GM19099 (cell line): Measurements from ENCODE around the gene TRPM3.

ENCODE experiments used
- POLR2A ChIP-seq: IDR thresholded peaks from 3 replicates; pipeline ENCODE4 v1.6.1; 2011; ENCODE audit warnings: low read depth; ENCODE audit not compliant: insufficient read length; ENCODE audit errors: extremely low read depth

The TRPM3 gene

DNA sequence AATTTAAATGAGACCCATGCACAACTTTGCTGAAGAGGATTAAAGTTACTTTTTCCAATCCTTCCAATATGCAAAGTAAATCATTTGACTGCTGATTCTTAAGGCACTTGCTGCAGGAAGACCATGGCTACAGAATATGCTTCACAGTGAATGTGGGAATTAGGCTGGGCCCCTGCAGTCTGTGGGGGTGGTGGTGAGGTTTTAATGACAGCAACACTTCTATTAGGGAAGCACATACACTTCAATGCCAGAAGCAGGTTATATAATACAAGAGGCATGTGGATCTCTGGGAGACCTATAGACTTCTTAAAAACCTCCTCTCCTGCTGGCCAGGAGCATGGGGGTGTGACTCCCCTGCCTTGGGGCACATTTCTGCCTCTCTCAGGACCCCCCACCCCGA, 582.4 kb downstream of the TRPM3 start:
- no peak for TF ChIP-seq POLR2A

DNA sequence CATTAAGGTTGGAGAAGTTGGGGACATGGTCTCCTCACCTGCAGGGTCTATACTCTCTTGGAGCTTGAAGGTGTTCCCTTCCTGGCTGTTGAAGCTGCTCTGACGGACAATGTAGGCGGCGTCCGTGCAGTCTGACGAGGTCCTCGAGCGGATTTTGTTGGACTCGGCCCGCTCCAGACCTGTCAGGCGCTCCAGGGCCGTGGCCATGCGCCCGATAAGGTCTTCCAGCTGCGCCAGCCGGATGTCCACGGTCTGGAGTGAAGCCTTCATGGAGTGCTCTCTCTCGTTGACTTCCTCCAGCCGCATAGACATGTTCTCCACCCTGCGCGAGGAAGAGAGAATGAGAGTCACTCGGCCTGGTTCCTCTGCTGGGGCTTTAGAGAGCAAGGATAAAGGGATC, 584.3 kb downstream of the TRPM3 start:
- no peak for TF ChIP-seq POLR2A

DNA sequence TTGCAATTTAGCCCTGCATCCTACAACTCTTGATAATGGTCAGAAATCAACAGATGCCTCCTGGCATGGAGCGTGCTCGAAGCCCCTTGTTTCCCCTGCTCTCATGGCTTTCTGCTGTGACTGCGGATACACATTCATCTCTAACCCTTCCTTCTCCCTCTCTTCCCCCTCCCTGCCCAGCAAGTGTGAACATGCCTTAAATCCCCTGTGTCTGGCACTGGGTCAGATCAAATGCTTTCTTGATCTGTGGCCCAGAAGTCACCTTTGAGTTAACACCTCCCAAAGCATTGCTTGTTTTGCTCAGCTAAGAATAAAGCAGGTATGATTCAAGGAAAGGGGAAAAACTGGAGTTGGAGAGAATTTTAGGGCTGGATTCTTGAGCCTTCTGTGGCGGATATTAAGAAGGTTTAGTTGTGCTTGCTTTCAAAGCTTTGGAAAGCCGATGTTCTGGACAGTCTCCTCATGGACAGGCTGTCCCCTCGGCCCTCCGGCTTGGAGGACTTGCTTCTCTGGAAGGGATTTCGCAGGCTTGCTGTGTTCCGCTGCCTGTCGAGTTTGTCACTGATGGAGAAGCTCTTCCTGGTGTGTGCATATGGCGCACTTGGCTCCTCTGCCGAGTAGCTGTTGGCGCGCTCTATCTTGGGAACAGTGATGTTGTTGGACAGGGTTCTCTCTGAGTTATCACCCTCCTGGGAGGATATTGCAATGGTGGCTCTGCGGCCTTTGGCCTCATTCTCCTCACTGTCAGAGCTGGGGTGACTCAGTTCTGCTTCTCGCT, 585.7 kb downstream of the TRPM3 start:
- no peak for TF ChIP-seq POLR2A

DNA sequence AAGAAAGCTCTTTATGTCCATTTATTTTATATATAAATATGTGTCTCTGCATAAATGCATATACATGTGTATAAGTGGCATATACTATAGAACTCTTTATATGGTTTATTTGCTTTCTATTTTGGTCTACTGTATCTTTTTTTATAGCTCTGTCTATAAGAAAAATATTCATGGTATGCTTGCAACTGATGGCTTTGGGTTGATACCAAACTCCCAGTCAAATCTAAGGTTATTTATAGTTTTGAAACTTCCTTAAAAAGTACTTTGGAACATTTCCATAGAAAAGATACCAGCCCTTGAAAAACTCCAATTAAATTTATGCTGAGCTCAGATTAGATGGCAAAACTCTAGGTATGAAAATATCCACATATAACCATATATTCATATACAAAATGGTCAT, 587.0 kb downstream of the TRPM3 start:
- TF ChIP-seq POLR2A, result no peak

DNA sequence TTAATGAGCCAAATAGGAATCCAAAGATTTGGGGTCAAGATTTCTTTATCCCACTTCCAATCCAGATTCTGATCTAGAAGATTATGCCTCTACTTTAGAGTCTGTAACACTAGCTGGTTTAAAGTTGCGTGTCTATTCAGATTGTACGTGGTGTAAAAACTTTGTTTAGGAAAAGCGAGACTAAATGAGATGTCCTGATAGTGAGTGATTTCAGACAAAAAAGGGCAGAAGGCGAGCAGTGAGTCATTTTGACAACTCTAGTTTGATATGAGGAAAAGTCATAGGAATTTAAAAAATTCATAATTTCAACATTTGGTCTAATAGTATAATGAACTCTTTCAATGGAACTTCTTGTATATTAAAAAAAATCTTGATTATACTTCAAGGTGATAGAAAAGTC, 587.4 kb downstream of the TRPM3 start:
- TF ChIP-seq POLR2A, result no peak

DNA sequence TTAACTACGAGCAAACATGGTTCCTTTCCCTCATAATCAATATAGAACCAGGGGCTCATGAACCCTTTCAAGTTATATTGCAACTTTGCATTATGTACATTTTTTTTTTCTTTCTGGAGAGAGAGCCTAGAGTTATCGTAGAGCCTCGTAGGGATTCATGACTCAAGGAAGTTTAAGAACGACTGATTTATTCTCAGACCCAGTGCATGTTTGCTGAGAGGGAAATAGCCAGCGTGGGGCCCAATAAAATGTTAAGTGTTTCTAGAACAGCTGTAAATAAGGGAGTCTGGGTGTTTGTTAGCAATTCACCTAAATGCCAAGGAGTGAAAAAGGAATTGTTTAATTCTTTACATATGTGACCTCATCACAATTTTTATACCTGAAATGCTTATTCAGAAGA, 587.9 kb downstream of the TRPM3 start:
- TF ChIP-seq POLR2A, result no peak

DNA sequence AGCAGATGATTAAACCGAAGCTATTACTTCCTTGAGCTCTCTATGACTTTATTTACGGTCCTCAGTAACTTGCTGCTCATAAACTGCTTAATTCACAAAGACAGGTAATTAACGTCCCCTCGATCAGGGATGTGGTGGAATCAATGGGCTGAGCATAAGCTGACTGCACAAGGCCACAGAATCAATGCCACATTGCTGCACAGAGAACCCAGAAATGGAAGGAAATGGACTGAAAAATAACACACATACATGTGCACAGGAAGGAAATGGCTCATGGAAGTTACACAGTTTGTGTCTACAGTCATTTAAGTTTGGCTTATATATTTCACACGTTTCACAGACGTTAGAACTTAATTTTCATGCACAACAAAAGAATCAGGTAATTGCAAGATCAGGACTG, 588.7 kb downstream of the TRPM3 start:
- no peak for TF ChIP-seq POLR2A

DNA sequence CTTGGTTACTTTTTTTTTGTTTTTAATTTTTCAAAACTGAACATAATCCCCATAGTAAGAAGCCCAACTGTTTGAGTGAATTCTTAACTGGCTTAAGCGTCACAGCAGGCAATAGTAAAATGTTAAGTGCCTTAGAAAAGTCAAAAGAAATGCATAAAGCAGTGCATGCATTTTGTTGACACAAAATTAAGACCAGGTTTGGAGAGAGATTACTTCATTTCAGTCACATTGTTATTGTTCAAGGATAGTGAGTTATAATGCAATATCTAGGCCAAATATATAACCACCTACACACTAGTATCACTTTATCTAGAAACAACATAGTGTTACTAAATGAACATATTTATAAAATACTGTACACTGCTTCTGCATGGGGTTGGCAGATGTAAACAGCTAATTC, 590.1 kb downstream of the TRPM3 start:
- TF ChIP-seq POLR2A, result no peak

DNA sequence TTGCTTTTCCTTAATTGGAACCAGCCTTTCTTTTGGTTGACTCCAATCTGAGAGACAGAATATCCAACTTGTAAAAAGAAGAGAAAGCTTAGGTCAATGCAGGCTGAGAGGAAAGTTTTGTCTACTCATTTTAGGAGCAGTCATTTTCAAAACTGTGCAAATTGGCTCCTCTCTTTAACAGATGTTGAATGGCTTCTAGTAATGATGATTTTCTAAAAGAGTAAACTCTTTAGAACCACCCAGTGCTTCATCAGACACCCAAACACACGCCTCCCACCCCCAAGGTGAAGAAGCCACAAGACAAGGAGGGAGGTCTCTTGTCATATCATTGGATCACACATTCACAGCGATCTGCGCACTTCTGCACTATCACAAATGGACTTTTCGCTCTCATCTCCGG, 590.7 kb downstream of the TRPM3 start:
- TF ChIP-seq POLR2A, result no peak

DNA sequence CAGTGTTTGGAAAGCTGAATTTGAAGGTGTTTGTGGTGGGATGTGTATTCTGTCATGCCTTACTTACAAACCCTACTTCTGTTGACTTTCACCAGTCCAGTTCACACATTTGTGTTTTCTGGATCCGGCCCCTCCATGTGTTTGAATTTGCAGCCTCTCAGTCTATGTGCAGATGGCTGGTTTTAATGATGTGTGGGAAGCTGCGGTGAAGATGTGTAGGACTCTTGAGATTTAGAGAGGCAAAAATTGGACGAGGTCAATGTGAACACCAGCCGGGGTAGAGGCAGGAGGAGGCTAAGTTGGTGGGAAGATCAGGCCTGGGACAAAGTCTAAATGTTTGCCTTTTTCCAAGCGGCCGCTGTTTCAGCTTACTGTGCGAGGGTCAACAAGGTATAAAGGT, 591.6 kb downstream of the TRPM3 start:
- no peak for TF ChIP-seq POLR2A

DNA sequence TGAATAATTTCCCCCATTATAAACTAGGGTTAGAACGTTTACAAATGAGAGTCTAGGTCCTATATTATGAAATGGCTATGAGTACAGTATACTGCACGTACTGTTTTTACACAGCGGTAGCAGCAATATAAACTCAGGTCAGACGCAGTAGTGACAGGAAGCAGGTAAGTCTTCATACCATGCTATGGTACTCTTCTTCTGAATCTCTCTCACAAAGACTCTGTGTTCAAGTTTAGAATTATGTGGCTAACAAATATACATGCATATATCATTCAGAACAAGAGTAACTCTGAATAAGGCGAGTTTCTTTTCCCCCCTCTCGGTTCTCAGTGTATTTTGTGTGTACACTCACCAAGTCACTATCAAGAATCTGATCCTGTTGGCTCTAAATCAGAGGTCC, 592.0 kb downstream of the TRPM3 start:
- TF ChIP-seq POLR2A, result no peak

DNA sequence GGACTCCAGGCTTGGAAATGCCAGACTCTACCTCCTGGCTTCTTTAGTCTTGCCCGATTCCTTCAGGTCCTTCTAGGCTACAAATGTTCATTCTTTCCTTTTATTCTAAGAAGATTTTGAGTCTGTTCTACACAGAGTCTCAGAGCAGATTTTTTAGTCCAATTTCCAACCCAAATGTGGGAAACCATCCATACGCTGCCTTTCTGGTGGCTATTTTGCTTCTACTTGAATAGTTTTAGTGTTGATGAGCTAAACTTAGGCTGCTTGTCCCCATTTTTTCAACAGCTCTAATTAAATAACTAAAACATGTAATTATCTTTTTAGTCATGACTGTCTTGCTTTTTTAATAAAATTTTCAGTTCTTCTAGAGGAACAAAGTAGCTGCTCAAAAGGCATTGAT, 594.5 kb downstream of the TRPM3 start:
- no peak for TF ChIP-seq POLR2A

DNA sequence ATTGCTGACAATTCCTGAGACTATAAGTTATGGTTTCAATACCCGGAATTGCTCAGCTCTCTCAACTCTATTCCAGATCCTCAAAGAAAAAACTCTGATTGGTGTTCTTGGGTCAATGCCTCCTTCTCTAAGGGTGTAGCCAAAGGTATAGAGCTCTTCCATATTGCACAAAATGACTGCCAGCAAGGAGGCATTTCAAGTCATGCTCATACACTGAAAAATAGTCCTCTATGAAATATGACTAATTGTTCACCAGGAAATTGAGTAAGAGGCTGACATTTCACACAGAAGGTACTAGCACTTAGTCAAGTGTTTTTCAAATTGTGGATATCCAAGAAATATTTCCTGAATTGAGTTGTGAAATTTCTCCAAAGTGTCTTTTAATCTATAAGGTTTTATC, 595.9 kb downstream of the TRPM3 start:
- TF ChIP-seq POLR2A, result no peak

DNA sequence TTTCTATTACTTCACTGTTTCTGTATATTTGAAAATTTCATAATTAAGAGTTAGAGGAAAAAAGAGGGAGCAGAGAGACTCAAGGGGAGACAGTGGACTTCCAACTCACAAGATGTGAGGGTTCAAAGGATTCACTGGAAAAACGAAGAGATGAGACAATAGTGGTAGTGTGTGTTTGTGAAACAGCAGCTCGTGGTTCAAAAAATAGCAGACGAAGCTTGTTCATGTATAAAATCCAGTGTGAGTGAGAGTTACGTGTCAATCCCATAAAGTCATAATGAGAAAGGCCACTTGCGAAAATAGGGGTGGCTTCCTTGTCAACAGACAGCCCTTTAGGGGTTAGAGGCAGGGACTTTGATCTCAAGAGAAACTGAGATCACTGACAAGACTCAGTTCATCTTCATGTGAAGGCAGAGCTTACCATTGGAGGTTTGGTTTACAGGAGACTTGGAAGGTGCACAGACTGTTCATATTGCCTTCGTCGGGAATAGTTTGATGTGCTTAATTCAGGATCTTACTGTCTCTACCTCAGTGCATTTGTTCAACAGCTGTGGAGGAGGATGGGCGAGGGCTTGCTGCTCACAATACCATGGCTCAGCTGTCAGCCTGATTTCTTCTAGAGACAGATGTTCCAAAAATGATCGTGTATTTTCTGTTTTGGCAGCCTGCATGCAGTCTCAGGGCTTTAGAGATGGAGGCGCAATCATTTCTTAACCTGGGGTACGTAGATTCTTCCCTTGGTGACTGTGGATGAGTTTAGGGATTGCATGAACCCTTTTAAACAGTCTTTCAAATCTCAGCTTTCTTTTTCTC, 601.3 kb downstream of the TRPM3 start:
- no peak for TF ChIP-seq POLR2A

DNA sequence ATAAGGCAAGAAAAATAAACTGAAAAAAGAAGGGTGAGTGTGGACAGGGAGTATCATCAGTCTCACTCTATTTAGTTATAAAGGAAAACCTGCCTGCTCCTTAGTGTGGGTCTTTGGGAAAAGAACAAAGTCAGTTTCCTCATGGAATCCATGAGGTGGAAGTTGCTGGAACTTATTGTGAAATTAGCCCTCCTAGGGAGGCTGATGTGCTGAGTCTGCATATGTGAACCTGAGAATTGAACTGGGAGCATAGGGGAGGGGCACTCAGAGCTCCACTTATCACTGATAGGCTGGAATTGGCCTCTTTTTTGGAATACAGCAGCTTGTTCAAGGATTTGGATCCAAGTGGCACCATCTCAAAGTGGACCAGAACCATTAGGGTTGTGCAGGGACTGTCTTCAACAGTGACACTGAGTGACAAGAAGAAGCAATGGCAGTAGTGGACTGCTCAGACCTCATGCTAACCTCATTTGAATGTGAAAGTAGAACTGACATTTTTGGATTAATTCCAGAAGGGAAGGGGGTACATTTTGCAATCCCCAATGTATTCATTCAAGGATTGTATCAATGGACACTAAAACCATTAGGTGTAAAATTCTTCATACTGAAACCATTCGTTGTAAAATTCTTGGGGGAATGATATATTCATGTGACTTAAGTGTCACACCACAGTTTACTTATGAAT, 603.4 kb downstream of the TRPM3 start:
- TF ChIP-seq POLR2A, result no peak

DNA sequence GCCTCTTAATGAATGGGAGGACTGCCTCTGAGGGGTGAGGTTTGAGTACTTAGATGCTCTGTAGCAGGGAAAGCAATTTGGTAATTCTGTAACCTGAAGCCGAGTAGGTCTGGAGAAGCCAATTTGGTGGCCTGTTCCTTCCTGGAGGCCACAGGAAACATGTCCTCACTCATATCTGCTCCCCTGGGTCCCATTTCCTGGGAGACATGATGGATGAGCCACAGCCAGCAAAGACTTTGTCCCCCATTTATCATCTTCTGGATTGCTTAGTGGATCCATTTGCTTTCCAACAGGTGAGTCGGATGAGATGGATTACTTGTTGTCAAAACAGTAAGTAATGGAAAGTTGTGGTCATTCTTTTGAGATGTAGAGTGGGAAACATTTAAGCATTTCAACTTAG, 607.1 kb downstream of the TRPM3 start:
- TF ChIP-seq POLR2A, result no peak

DNA sequence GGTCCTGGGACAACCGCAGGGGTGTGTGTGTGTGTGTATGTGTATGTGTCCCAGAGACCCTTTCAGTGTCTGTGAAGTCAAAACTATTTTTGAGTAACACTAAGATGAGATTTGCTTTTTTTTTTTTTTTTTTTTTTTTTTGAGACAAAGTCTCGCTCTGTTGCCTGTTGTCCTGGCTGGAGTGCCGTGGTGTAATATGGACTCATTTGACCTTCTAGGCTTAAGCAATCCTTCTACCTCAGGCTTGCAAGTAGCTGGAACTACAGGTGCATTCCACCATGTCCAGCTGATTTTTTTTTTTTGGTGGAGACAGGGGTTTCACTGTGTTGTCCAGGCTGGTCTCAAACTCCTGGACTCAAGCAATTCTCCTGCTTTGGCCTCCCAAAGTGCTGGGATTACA, 609.6 kb downstream of the TRPM3 start:
- TF ChIP-seq POLR2A, result no peak
